Common myeloid progenitor, CD34-positive (primary cell): ENCODE results near the gene LYRM4.

Experiments used
- CTCF ChIA-PET: fragments of 350-600 bp; sonication (Branson Sonifier 250); formaldehyde crosslinking; loops from one replicate; lab custom pipeline; 2021; ENCODE audit warnings: antibody characterized with exemption; lab: Charles Lee
- POLR2A ChIA-PET: fragments of 350-600 bp; sonication (Branson Sonifier 250); formaldehyde crosslinking; loops from one replicate; lab custom pipeline; 2021; ENCODE audit warnings: antibody characterized with exemption; lab: Charles Lee
- DNase-seq, 3 donors: peaks; one replicate each; pipeline versions ENCODE4 v3.0.0 to v3.0.0-alpha.2; 2013
- H3K27ac ChIP-seq, 2 experiments: 1 replicate in 1 of 2; 2 replicates in 1 of 2; pipeline ENCODE4 v1.7.0; 2013; ENCODE audit warnings: inconsistent platforms in 2 of 2, low read length in 2 of 2, mild to moderate bottlenecking in 2 of 2, low read depth in 1 of 2, moderate library complexity in 1 of 2; ENCODE audit not compliant: severe bottlenecking in 2 of 2, insufficient read depth in 1 of 2, poor library complexity in 1 of 2
- H3K27me3 ChIP-seq, 5 experiments: replicated peaks in 2 of 5; 1 replicate in 3 of 5; 2 replicates in 2 of 5; pipeline versions ENCODE4 v1.6.1 to v1.7.0; 2013; ENCODE audit warnings: low read length in 4 of 5, mild to moderate bottlenecking in 2 of 5, moderate library complexity in 2 of 5, inconsistent platforms in 1 of 5; ENCODE audit not compliant: insufficient read depth in 5 of 5, control insufficient read depth in 4 of 5
- H3K36me3 ChIP-seq, 4 experiments: 1 replicate in 2 of 4; 2 replicates in 2 of 4; pipeline versions ENCODE4 v1.6.1 to v1.7.0; 2013; ENCODE audit warnings: low read length in 3 of 4, control low read depth in 1 of 4, mild to moderate bottlenecking in 1 of 4; ENCODE audit not compliant: control insufficient read depth in 4 of 4, insufficient read depth in 4 of 4
- H3K4me1 ChIP-seq, 4 experiments: 1 replicate in 3 of 4; 2 replicates in 1 of 4; pipeline versions ENCODE4 v1.6.1 to v1.7.1; 2013; ENCODE audit warnings: low read length in 3 of 4, mild to moderate bottlenecking in 3 of 4, control low read depth in 1 of 4, inconsistent platforms in 1 of 4, moderate library complexity in 1 of 4; ENCODE audit not compliant: control insufficient read depth in 4 of 4, insufficient read depth in 4 of 4; ENCODE audit errors: control extremely low read depth in 1 of 4
- H3K4me3 ChIP-seq, 7 experiments: 1 replicate in 4 of 7; 2 replicates in 3 of 7; pipeline versions ENCODE4 v1.5.1 to v1.7.0; 2013; ENCODE audit warnings: mild to moderate bottlenecking in 7 of 7, low read length in 6 of 7, moderate library complexity in 6 of 7, inconsistent platforms in 2 of 7, low read depth in 2 of 7, control low read depth in 1 of 7; ENCODE audit not compliant: insufficient read depth in 4 of 7, control insufficient read depth in 1 of 7; ENCODE audit errors: extremely low read depth in 1 of 7
- H3K9me3 ChIP-seq, 5 experiments: 1 replicate in 4 of 5; 2 replicates in 1 of 5; pipeline versions ENCODE4 v1.6.1 to v1.7.1; 2013; ENCODE audit warnings: low read length in 4 of 5, mild to moderate bottlenecking in 2 of 5, inconsistent platforms in 1 of 5, low read depth in 1 of 5, moderate library complexity in 1 of 5; ENCODE audit not compliant: control insufficient read depth in 4 of 5, insufficient read depth in 2 of 5; ENCODE audit errors: control extremely low read depth in 1 of 5
- WGBS: methylation state at CpG from one replicate; pipeline ENCODE4 v1.1.5; 2013; ENCODE audit not compliant: insufficient coverage; 5-methylcytosine and 5-hydroxymethylcytosine counted together

The LYRM4 gene

GRCh38 chr6:5079692-5080091, 181.1 kb downstream of the LYRM4 start:
- POLR2A ChIA-PET: no interaction called here

GRCh38 chr6:5078121-5078669, 182.6 kb downstream of the LYRM4 start:
- 100% methylated on average over 1 of the region's 5 CpGs for WGBS
- Histone ChIP-seq H3K27ac (no peak overlapping the region), H3K27me3 (peaks cover 0 to 18% (median 5%) of the 10 kb centered on the region in 5 experiments), H3K9me3 (peaks cover 0 to 12% (median 6%) of the 10 kb centered on the region in 5 experiments), H3K4me3 (no peak overlapping the region), H3K36me3 (no peaks in the 10 kb centered on the region), H3K4me1 (no peaks in the 10 kb centered on the region)
- ChIA-PET POLR2A (no interaction called here), CTCF (no interaction called here)
- no peak for DNase-seq

More at GRCh38 chr6:5079692-5080091, 181.1 kb downstream of the LYRM4 start:
- Histone ChIP-seq H3K27me3 (peaks cover 5 to 33% (median 9%) of the 10 kb centered on the region in 5 experiments), H3K27ac (no peak overlapping the region), H3K36me3 (no peaks in the 10 kb centered on the region), H3K9me3 (peaks cover 0 to 12% (median 6%) of the 10 kb centered on the region in 5 experiments), H3K4me3 (no peak overlapping the region), H3K4me1 (peaks cover 0 to 8% (median 7%) of the 10 kb centered on the region in 4 experiments)
- DNase-seq: no peak
- WGBS: 100% methylated on average over 1 of the region's 2 CpGs
- CTCF ChIA-PET: no interaction called here

GRCh38 chr6:5076931-5077330, 183.8 kb downstream of the LYRM4 start:
- H3K27ac ChIP-seq: no peak overlapping the region
- DNase-seq: no peak
- 100% methylated on average over 6 of the region's 11 CpGs for WGBS
- peaks cover 0 to 7% (median 0%) of the 10 kb centered on the region in 5 experiments for H3K27me3 ChIP-seq
- no peaks in the 10 kb centered on the region for H3K36me3 ChIP-seq
- POLR2A ChIA-PET: no interaction called here
- CTCF ChIA-PET: interaction anchor here (1.2 kb wide), 1 partner anchor 51 kb away, joined by 3 read pairs; no protein-coding TSS in a partner anchor
- no peaks in the 10 kb centered on the region for H3K4me1 ChIP-seq
- H3K9me3 ChIP-seq: peaks cover 0 to 12% (median 6%) of the 10 kb centered on the region in 5 experiments
- H3K4me3 ChIP-seq: no peak overlapping the region

GRCh38 chr6:5073992-5074391, 186.8 kb downstream of the LYRM4 start:
- ChIA-PET POLR2A (no interaction called here), CTCF (no interaction called here)
- Histone ChIP-seq H3K4me3 (no peak overlapping the region), H3K27ac (no peak overlapping the region), H3K9me3 (peaks cover 0 to 9% (median 2%) of the 10 kb centered on the region in 5 experiments), H3K27me3 (no peaks in the 10 kb centered on the region), H3K36me3 (no peaks in the 10 kb centered on the region), H3K4me1 (no peaks in the 10 kb centered on the region)
- DNase-seq: no peak
- WGBS: 95% methylated on average over 2 of the region's 3 CpGs

- Histone ChIP-seq H3K4me1 (no peaks in the 10 kb centered on the region), H3K36me3 (no peaks in the 10 kb centered on the region), H3K4me3 (no peak overlapping the region), H3K27me3 (no peaks in the 10 kb centered on the region), H3K27ac (no peak overlapping the region), H3K9me3 (peaks cover 0 to 5% (median 0%) of the 10 kb centered on the region in 5 experiments)
- DNase-seq: no peak
- CTCF ChIA-PET: interaction anchor here (0.6 kb wide), 1 partner anchor 751 kb away, joined by 3 read pairs; no protein-coding TSS in a partner anchor
- POLR2A ChIA-PET: no interaction called here
- WGBS: no CpG with 5 or more reads among the region's 7 CpGs
These were observed 188.3 kb downstream of the LYRM4 start for GRCh38 chr6:5072440-5072839.

- CTCF ChIA-PET: no interaction called here
- no CpG with 5 or more reads among the region's 2 CpGs for WGBS
These were observed 189.5 kb downstream of the LYRM4 start for GRCh38 chr6:5071216-5071615.

GRCh38 chr6:5068153-5068751, 192.5 kb downstream of the LYRM4 start:
- CTCF ChIA-PET: no interaction called here
- WGBS: 100% methylated on average over 10 of the region's 17 CpGs
- H3K9me3 ChIP-seq: peaks cover 0 to 2% (median 0%) of the 10 kb centered on the region in 5 experiments

More at GRCh38 chr6:5071216-5071615, 189.5 kb downstream of the LYRM4 start:
- no peak for DNase-seq
- Histone ChIP-seq H3K9me3 (peaks cover 0 to 5% (median 0%) of the 10 kb centered on the region in 5 experiments), H3K4me1 (no peaks in the 10 kb centered on the region), H3K4me3 (no peak overlapping the region), H3K27me3 (no peaks in the 10 kb centered on the region), H3K36me3 (no peaks in the 10 kb centered on the region), H3K27ac (no peak overlapping the region)
- POLR2A ChIA-PET: no interaction called here

More at GRCh38 chr6:5068153-5068751, 192.5 kb downstream of the LYRM4 start:
- POLR2A ChIA-PET: no interaction called here
- no peaks in the 10 kb centered on the region for H3K4me1 ChIP-seq
- no peak overlapping the region for H3K4me3 ChIP-seq
- DNase-seq: no peak
- no peaks in the 10 kb centered on the region for H3K36me3 ChIP-seq
- no peaks in the 10 kb centered on the region for H3K27me3 ChIP-seq
- H3K27ac ChIP-seq: no peak overlapping the region
